Lower leg skin (tissue), 3 donors: ENCODE results near the gene SHC3.

Source experiments
- POLR2A ChIP-seq, 2 donors: fragments of 450-650 bp; IDR thresholded peaks; one replicate each; pipeline ENCODE4 v1.6.1; 2016 to 2017; ENCODE audit warnings: antibody characterized with exemption in 2 of 2, mild to moderate bottlenecking in 1 of 2, moderate library complexity in 1 of 2
- TF ChIP-seq, protein P1 (sequence below), 3 donors: fragments of 450-650 bp; IDR thresholded peaks; one replicate each; pipeline ENCODE4 v1.5.1; 2016; ENCODE audit warnings: antibody characterized with exemption in 3 of 3, mild to moderate bottlenecking in 3 of 3, moderate library complexity in 2 of 3

DNA sequence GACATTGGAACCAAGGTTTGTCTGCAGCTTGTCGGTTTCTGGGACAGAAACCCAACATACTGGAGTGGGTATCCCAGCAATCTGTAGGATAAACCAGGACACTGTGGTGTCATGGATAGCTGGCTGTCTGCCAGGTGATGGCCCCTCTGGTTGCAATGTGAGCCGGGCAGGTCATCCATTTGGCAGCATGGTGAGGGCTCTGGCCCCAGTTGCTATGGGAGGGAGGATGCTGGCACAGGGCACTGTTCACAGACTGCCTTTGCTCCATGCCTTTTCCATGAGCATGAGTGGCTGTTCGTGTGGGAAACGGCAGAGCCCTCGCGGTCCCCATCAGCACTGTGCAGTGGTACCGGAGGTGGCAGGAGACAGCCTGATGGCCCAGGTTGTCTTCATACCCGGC lies 181.0 kb downstream of the SHC3 start:
- TF ChIP-seq, protein P1, sequence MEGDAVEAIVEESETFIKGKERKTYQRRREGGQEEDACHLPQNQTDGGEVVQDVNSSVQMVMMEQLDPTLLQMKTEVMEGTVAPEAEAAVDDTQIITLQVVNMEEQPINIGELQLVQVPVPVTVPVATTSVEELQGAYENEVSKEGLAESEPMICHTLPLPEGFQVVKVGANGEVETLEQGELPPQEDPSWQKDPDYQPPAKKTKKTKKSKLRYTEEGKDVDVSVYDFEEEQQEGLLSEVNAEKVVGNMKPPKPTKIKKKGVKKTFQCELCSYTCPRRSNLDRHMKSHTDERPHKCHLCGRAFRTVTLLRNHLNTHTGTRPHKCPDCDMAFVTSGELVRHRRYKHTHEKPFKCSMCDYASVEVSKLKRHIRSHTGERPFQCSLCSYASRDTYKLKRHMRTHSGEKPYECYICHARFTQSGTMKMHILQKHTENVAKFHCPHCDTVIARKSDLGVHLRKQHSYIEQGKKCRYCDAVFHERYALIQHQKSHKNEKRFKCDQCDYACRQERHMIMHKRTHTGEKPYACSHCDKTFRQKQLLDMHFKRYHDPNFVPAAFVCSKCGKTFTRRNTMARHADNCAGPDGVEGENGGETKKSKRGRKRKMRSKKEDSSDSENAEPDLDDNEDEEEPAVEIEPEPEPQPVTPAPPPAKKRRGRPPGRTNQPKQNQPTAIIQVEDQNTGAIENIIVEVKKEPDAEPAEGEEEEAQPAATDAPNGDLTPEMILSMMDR (IDR thresholded peaks at IDR 0.05): no peak
- no peak for TF ChIP-seq POLR2A (IDR thresholded peaks at IDR 0.05)
